GM12878 (cell line): ENCODE measurements around the gene CFAP61. TPM values are rescaled to one million over a fixed set of nuclear protein-coding genes. Genes with fewer than 3 reads are reported as not detected.

Experiments used
- ATAC-seq: fragments of 200-7000 bp; cut with Tn5 transposase; 3 replicates; pipeline ENCODE4 v1.9.1; 2020; ENCODE audit warnings: mild to moderate bottlenecking, moderate library complexity
- BruUV-seq: library from RNA; stranded (reverse); fragments of 400-500 nt; replicated peaks from 2 replicates; lab custom pipeline; 2021; lab: Mats Ljungman, UMichigan
- CTCF ChIA-PET: fragments of 300-600 bp; sonication (Branson Sonifier 250); formaldehyde crosslinking; extraction: SDS; loops from one replicate; lab custom pipeline; 2021; ENCODE audit warnings: inconsistent platforms; lab: Yijun Ruan, JAX
- POLR2A ChIA-PET: fragments of 350-600 bp; formaldehyde crosslinking; extraction: SDS; loops from one replicate; lab custom pipeline; 2021; ENCODE audit warnings: inconsistent platforms; lab: Charles Lee
- RAD21 ChIA-PET: fragments of 300-600 bp; sonication (Branson Sonifier 250); formaldehyde crosslinking; loops from one replicate; lab custom pipeline; 2023; ENCODE audit warnings: antibody characterized with exemption; ENCODE audit not compliant: unreplicated experiment; lab: Charles Lee
- SMC1A ChIA-PET: fragments of 300-600 bp; sonication (Branson Sonifier 250); formaldehyde crosslinking; loops from one replicate; lab custom pipeline; 2023; ENCODE audit not compliant: unreplicated experiment, uncharacterized antibody; lab: Charles Lee
- DNase-seq: peaks from one replicate; pipeline ENCODE4 v3.0.0-alpha.2; 2011; ENCODE audit warnings: low read depth, low spot score
- FAIRE-seq: peaks from 3 replicates; lab custom pipeline; 2011; peaks lifted over from hg19 to GRCh38; lab: Jason Lieb, UNC
- H2AFZ ChIP-seq: 2 replicates; pipeline ENCODE4 v1.6.0; 2011; ENCODE audit warnings: low read depth, low read length, control low read depth; ENCODE audit not compliant: control insufficient read depth
- H3K27ac ChIP-seq: 2 replicates; pipeline ENCODE4 v1.5.1; 2011; ENCODE audit warnings: control low read depth; ENCODE audit not compliant: control insufficient read depth, insufficient read depth
- H3K27me3 ChIP-seq, 2 experiments: replicated peaks in 1 of 2; 2 replicates each; pipeline versions ENCODE4 v1.6.0 to v1.6.1; 2011; ENCODE audit warnings: low read length in 1 of 2; ENCODE audit not compliant: control insufficient read depth in 2 of 2, insufficient read depth in 2 of 2
- H3K36me3 ChIP-seq, 2 experiments: 2 replicates each; pipeline ENCODE4 v1.5.1; 2011; ENCODE audit warnings: low read length in 1 of 2; ENCODE audit not compliant: control insufficient read depth in 2 of 2, insufficient read depth in 2 of 2
- H3K4me1 ChIP-seq: 2 replicates; pipeline ENCODE4 v1.6.1; 2011; ENCODE audit warnings: mild to moderate bottlenecking, low read length, moderate library complexity, mixed read lengths; ENCODE audit not compliant: control insufficient read depth, insufficient read depth
- H3K4me2 ChIP-seq: 2 replicates; pipeline ENCODE4 v1.6.0; 2011; ENCODE audit warnings: control low read depth; ENCODE audit not compliant: control insufficient read depth, insufficient read depth
- H3K4me3 ChIP-seq: fragments of 200-600 bp; sonication (generic); 2 replicates; pipeline ENCODE4 v1.5.1; 2016
- H3K79me2 ChIP-seq: 2 replicates; pipeline ENCODE4 v1.6.0; 2011; ENCODE audit warnings: low read length; ENCODE audit not compliant: control insufficient read depth, insufficient read depth
- H3K9ac ChIP-seq: 2 replicates; pipeline ENCODE4 v1.8.0; 2011; ENCODE audit warnings: low read length, control low read depth, mixed read lengths; ENCODE audit not compliant: control insufficient read depth, insufficient read depth
- H3K9me3 ChIP-seq: replicated peaks from 3 replicates; pipeline ENCODE4 v1.5.1; 2011; ENCODE audit warnings: mild to moderate bottlenecking, low read length; ENCODE audit not compliant: control insufficient read depth, insufficient read depth
- H4K20me1 ChIP-seq: 2 replicates; pipeline ENCODE4 v1.6.0; 2011; ENCODE audit not compliant: control insufficient read depth, insufficient read depth
- CBX3 ChIP-seq: fragments of 200-600 bp; sonication (generic); IDR thresholded peaks from 2 replicates; pipeline ENCODE4 v1.6.1; 2016; ENCODE audit warnings: low read depth, borderline replicate concordance
- IKZF2 ChIP-seq, 2 experiments: fragments of 450-650 bp; IDR thresholded peaks; 2 replicates each; pipeline ENCODE4 v1.6.1; 2017; ENCODE audit warnings: mild to moderate bottlenecking in 2 of 2, moderate library complexity in 2 of 2
- MEF2A ChIP-seq: IDR thresholded peaks from 2 replicates; pipeline ENCODE4 v1.6.1; 2011; ENCODE audit warnings: low read depth, mild to moderate bottlenecking, low read length, moderate library complexity; ENCODE audit not compliant: insufficient read depth
- MYB ChIP-seq: fragments of 150-350 bp; IDR thresholded peaks from 2 replicates; pipeline ENCODE4 v1.6.1; 2014; ENCODE audit warnings: mild to moderate bottlenecking, low read depth, low read length, borderline replicate concordance
- NR2C1 ChIP-seq: fragments of 450-650 bp; IDR thresholded peaks from 2 replicates; pipeline ENCODE4 v1.6.1; 2017; ENCODE audit warnings: antibody characterized with exemption, mild to moderate bottlenecking, moderate library complexity
- SPI1 ChIP-seq: IDR thresholded peaks from 2 replicates; pipeline ENCODE4 v1.6.1; 2011; ENCODE audit warnings: low read depth, mild to moderate bottlenecking, low read length, moderate library complexity, borderline replicate concordance; ENCODE audit not compliant: insufficient read depth
- TCF12 ChIP-seq: IDR thresholded peaks from 2 replicates; pipeline ENCODE4 v1.6.1; 2011; ENCODE audit warnings: low read depth, mild to moderate bottlenecking, low read length
- WGBS: methylation state at CpG from one replicate; pipeline ENCODE4 v1.1.6; 2016; ENCODE audit warnings: low lambda C conversion rate; ENCODE audit not compliant: insufficient replicate concordance, insufficient coverage; ENCODE audit errors: missing lambda C conversion rate; 5-methylcytosine and 5-hydroxymethylcytosine counted together
- in situ Hi-C: fragments of 300-500 bp; cut with MboI; formaldehyde crosslinking; loops from 9 replicates; pipeline ENCODE4 v1.14.3; 2018; ENCODE audit warnings: mixed read lengths
- intact Hi-C: fragments of 100-400 bp; cut with micrococcal nuclease; formaldehyde crosslinking; loops from one replicate; pipeline ENCODE4 v1.14.2; 2022; ENCODE audit not compliant: unreplicated experiment
- polyA plus RNA-seq, 11 experiments: library from polyadenylated mRNA; depleted of rRNA in 4 of 11; unstranded in 6 of 11; stranded (reverse) in 5 of 11; fragments of >200 nt; fragmentation: Nextera tagmentation in 4 of 11; fragmentation: Illumina TruSeq in 1 of 11; extraction: Ambion mirVana in 4 of 11; extraction: Trizol in 1 of 11; gene quantifications; 1 replicate in 1 of 11; 2 replicates in 10 of 11; pipeline versions ENCODE4 v1.2.1 to v1.2.3, GENCODE V29; 2011 to 2016; ENCODE audit warnings: inconsistent platforms in 2 of 11, missing spikeins in 2 of 11, low read depth in 1 of 11
- total RNA-seq, 4 experiments: library from RNA; depleted of rRNA in 3 of 4; stranded (reverse); fragments of >200 nt in 3 of 4; fragmentation: Illumina TruSeq in 1 of 4; extraction: Trizol in 1 of 4; gene quantifications; 2 replicates each; pipeline versions ENCODE4 v1.2.1 to v1.2.3, GENCODE V29; 2013 to 2021
- TF ChIP-seq, protein P1 (sequence below): fragments of 450-650 bp; IDR thresholded peaks from 2 replicates; pipeline ENCODE4 v1.6.1; 2018; ENCODE audit warnings: borderline replicate concordance, mild to moderate bottlenecking; ENCODE audit not compliant: partially characterized antibody
- TF ChIP-seq, protein P2 (sequence below): IDR thresholded peaks from 2 replicates; pipeline ENCODE4 v1.6.1; 2011; ENCODE audit warnings: borderline replicate concordance, low read depth, mild to moderate bottlenecking, moderate library complexity, low read length; ENCODE audit not compliant: insufficient read depth, poor library complexity, severe bottlenecking
- TF ChIP-seq, protein P3 (sequence below): fragments of 450-650 bp; IDR thresholded peaks from 2 replicates; pipeline ENCODE4 v1.6.1; 2017; ENCODE audit warnings: antibody characterized with exemption, mild to moderate bottlenecking, moderate library complexity
- TF ChIP-seq, protein P4 (sequence below): fragments of 450-650 bp; IDR thresholded peaks from 2 replicates; pipeline ENCODE4 v1.6.1; 2017; ENCODE audit warnings: mild to moderate bottlenecking, moderate library complexity

The CFAP61 gene
- total and polyA plus RNA-seq, 10 of the 15 experiments (the other 5 are each of a cell fraction or from before 2014, with no cell fraction given) = 0.11 to 0.41 (median 0.24) TPM; not detected in 7

DNA sequence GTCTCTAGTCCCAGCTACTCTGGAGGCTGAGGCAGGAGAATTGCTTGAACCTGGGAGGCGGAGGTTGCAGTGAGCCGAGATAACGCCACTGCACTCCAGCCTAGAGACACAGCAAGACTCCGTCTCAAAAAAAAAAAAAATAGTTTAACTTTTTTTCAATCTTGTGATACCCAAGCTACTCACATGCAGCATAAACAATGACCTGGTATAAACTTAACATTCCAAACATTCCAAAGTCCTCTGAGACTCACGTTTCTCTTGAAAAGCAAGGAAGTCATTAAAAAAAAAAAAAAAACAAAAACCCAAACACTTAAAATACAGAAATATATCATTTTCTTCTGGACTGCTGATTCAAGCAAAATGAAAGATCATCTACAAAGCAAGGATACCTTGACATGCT is 14.4 kb upstream of the CFAP61 start:
- ChIA-PET POLR2A (interaction anchor here (0.6 kb wide), 1 partner anchor 357 kb away, joined by 3 read pairs; no protein-coding TSS in a partner anchor), CTCF (no interaction called here), RAD21 (interaction anchor here (0.7 kb wide), 1 partner anchor 165 kb away, joined by 3 read pairs; no protein-coding TSS in a partner anchor), SMC1A (no interaction called here)
- BruUV-seq = no TSS peak
- Histone ChIP-seq H3K9ac (no peak overlapping the region), H3K79me2 (no peaks in the 10 kb centered on the region), H3K4me2 (no peak overlapping the region), H3K27me3 (no peaks in the 10 kb centered on the region), H4K20me1 (no peaks in the 10 kb centered on the region), H3K36me3 (peaks cover 5 to 29% of the 10 kb centered on the region in 2 experiments), H3K9me3 (no peaks in the 10 kb centered on the region), H3K4me3 (no peak overlapping the region), H3K4me1 (no peaks in the 10 kb centered on the region), H3K27ac (no peak overlapping the region), H2AFZ (no peak overlapping the region)
- DNase-seq (no peak), FAIRE-seq (no peak), ATAC-seq (no peak)
- in situ Hi-C loops (no loop called here), intact Hi-C loops (no loop called here)
- WGBS = 79% methylated on average over 5 of the region's 5 CpGs
- TF ChIP-seq, protein P1, sequence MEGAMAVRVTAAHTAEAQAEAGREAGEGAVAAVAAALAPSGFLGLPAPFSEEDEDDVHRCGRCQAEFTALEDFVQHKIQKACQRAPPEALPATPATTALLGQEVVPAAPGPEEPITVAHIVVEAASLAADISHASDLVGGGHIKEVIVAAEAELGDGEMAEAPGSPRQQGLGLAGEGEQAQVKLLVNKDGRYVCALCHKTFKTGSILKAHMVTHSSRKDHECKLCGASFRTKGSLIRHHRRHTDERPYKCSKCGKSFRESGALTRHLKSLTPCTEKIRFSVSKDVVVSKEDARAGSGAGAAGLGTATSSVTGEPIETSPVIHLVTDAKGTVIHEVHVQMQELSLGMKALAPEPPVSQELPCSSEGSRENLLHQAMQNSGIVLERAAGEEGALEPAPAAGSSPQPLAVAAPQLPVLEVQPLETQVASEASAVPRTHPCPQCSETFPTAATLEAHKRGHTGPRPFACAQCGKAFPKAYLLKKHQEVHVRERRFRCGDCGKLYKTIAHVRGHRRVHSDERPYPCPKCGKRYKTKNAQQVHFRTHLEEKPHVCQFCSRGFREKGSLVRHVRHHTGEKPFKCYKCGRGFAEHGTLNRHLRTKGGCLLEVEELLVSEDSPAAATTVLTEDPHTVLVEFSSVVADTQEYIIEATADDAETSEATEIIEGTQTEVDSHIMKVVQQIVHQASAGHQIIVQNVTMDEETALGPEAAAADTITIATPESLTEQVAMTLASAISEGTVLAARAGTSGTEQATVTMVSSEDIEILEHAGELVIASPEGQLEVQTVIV = no peak
- TF ChIP-seq, protein P2, sequence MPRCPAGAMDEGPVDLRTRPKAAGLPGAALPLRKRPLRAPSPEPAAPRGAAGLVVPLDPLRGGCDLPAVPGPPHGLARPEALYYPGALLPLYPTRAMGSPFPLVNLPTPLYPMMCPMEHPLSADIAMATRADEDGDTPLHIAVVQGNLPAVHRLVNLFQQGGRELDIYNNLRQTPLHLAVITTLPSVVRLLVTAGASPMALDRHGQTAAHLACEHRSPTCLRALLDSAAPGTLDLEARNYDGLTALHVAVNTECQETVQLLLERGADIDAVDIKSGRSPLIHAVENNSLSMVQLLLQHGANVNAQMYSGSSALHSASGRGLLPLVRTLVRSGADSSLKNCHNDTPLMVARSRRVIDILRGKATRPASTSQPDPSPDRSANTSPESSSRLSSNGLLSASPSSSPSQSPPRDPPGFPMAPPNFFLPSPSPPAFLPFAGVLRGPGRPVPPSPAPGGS = no peak
- TF ChIP-seq, protein P3, sequence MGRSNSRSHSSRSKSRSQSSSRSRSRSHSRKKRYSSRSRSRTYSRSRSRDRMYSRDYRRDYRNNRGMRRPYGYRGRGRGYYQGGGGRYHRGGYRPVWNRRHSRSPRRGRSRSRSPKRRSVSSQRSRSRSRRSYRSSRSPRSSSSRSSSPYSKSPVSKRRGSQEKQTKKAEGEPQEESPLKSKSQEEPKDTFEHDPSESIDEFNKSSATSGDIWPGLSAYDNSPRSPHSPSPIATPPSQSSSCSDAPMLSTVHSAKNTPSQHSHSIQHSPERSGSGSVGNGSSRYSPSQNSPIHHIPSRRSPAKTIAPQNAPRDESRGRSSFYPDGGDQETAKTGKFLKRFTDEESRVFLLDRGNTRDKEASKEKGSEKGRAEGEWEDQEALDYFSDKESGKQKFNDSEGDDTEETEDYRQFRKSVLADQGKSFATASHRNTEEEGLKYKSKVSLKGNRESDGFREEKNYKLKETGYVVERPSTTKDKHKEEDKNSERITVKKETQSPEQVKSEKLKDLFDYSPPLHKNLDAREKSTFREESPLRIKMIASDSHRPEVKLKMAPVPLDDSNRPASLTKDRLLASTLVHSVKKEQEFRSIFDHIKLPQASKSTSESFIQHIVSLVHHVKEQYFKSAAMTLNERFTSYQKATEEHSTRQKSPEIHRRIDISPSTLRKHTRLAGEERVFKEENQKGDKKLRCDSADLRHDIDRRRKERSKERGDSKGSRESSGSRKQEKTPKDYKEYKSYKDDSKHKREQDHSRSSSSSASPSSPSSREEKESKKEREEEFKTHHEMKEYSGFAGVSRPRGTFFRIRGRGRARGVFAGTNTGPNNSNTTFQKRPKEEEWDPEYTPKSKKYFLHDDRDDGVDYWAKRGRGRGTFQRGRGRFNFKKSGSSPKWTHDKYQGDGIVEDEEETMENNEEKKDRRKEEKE = no peak
- TF ChIP-seq SPI1 (no peak), MYB (no peak), CBX3 (no peak), NR2C1 (no peak), MEF2A (no peak), IKZF2 (IDR thresholded peaks at IDR 0.05) (no peak), TCF12 (no peak)
- TF ChIP-seq, protein P4, sequence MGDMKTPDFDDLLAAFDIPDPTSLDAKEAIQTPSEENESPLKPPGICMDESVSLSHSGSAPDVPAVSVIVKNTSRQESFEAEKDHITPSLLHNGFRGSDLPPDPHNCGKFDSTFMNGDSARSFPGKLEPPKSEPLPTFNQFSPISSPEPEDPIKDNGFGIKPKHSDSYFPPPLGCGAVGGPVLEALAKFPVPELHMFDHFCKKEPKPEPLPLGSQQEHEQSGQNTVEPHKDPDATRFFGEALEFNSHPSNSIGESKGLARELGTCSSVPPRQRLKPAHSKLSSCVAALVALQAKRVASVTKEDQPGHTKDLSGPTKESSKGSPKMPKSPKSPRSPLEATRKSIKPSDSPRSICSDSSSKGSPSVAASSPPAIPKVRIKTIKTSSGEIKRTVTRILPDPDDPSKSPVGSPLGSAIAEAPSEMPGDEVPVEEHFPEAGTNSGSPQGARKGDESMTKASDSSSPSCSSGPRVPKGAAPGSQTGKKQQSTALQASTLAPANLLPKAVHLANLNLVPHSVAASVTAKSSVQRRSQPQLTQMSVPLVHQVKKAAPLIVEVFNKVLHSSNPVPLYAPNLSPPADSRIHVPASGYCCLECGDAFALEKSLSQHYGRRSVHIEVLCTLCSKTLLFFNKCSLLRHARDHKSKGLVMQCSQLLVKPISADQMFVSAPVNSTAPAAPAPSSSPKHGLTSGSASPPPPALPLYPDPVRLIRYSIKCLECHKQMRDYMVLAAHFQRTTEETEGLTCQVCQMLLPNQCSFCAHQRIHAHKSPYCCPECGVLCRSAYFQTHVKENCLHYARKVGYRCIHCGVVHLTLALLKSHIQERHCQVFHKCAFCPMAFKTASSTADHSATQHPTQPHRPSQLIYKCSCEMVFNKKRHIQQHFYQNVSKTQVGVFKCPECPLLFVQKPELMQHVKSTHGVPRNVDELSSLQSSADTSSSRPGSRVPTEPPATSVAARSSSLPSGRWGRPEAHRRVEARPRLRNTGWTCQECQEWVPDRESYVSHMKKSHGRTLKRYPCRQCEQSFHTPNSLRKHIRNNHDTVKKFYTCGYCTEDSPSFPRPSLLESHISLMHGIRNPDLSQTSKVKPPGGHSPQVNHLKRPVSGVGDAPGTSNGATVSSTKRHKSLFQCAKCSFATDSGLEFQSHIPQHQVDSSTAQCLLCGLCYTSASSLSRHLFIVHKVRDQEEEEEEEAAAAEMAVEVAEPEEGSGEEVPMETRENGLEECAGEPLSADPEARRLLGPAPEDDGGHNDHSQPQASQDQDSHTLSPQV = no peak
